Sigmoid colon (tissue), 4 donors: ENCODE results near the gene TMEM184B.

Source experiments
- CTCF ChIP-seq, 4 experiments: fragments of 450-650 bp in 3 of 4; fragments of 200-600 bp in 1 of 4; IDR thresholded peaks; one replicate each; pipeline ENCODE4 v1.5.1; 2016 to 2019; ENCODE audit warnings: antibody characterized with exemption in 4 of 4, mild to moderate bottlenecking in 3 of 4, moderate library complexity in 2 of 4
- EP300 ChIP-seq, 4 donors: sonication (generic); formaldehyde crosslinking; IDR thresholded peaks; one replicate each; pipeline ENCODE4 v1.6.1; 2017; ENCODE audit warnings: antibody characterized with exemption in 4 of 4

- no peak for TF ChIP-seq EP300 (IDR thresholded peaks at IDR 0.05)
- TF ChIP-seq CTCF (IDR thresholded peaks at IDR 0.05), result no peak
Measured at GRCh38 chr22:38199826-38200559, 72.8 kb downstream of the TMEM184B start.
